ENCODE measurements around the gene MYLK. TPM values are rescaled to one million over a fixed set of nuclear protein-coding genes. Genes with fewer than 3 reads are reported as not detected.

MYLK gene
- total RNA-seq, 1 experiment from 2014 or later: 23.0 TPM

DNA sequence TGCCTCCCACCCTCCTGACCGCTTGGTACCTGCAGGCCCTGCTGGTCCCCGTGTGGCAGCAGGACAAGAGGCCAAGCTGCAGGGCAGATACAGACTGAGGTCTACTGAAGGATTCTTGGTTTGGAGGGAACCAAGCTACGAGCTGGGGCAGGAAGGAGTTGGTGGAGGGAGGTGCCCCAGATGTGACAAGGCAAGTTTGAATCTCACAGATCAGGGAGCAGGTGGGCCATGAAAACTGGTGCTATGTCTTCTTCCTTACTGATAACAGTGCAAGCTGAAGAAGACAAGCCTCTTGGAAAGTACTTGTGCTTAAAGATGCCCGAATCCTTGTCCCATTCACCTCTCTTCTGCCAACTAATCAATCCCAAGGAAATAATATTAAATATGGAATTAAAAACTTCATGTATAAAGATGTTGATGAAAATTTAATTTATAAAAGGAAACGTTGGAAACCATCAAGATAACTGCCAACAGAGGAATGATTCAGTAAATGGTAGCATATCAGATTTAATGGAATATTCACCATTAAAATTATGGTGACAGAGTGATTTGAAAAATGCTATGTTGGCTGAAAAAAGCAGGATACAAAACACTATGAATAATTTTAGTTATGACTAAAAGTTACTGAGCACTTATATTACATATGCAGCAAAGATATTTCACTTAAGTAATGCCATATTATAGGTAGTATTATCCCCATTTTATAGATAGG, 107.9 kb downstream of the MYLK start:
- ChIA-PET POLR2A (no interaction called here), CTCF (no interaction called here)
- DNase-seq: no peak
- no peak overlapping the region for H3K27ac Mint-ChIP-seq (ENCODE audit: unreplicated experiment)
- Histone ChIP-seq H3K36me3 (ENCODE audit: control insufficient read depth, insufficient read depth, low read length) (no peaks in the 10 kb centered on the region), H3K9me3 (no peaks in the 10 kb centered on the region), H3K4me1 (peaks cover 22% of the 10 kb centered on the region), H3K27me3 (replicated peaks; ENCODE audit: control insufficient read depth, insufficient read depth, low read length) (no peaks in the 10 kb centered on the region), H3K4me3 (ENCODE audit: low read depth, low read length) (no peak overlapping the region)
- no TSS peak for BruUV-seq (replicated peaks)
- no peaks in the 10 kb centered on the region for H3K36me3 Mint-ChIP-seq (ENCODE audit: insufficient read depth, unreplicated experiment)
- no peaks in the 10 kb centered on the region for H3K9me3 Mint-ChIP-seq (ENCODE audit: unreplicated experiment)
- H3K27me3 Mint-ChIP-seq (ENCODE audit: insufficient read depth, unreplicated experiment): no peaks in the 10 kb centered on the region
- intact Hi-C loops (cut with micrococcal nuclease; ENCODE audit: unreplicated experiment): no loop called here
- H3K4me1 Mint-ChIP-seq (ENCODE audit: low read depth, unreplicated experiment): peaks cover 14% of the 10 kb centered on the region
- no peak overlapping the region for H3K4me3 Mint-ChIP-seq (ENCODE audit: unreplicated experiment)
- TF ChIP-seq, protein P1, sequence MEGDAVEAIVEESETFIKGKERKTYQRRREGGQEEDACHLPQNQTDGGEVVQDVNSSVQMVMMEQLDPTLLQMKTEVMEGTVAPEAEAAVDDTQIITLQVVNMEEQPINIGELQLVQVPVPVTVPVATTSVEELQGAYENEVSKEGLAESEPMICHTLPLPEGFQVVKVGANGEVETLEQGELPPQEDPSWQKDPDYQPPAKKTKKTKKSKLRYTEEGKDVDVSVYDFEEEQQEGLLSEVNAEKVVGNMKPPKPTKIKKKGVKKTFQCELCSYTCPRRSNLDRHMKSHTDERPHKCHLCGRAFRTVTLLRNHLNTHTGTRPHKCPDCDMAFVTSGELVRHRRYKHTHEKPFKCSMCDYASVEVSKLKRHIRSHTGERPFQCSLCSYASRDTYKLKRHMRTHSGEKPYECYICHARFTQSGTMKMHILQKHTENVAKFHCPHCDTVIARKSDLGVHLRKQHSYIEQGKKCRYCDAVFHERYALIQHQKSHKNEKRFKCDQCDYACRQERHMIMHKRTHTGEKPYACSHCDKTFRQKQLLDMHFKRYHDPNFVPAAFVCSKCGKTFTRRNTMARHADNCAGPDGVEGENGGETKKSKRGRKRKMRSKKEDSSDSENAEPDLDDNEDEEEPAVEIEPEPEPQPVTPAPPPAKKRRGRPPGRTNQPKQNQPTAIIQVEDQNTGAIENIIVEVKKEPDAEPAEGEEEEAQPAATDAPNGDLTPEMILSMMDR (IDR thresholded peaks at IDR 0.05; ENCODE audit: insufficient read depth in 1 of 2, low read depth in 1 of 2, low read length in 1 of 2, severe bottlenecking in 1 of 2, unreplicated experiment in 1 of 2): no peak

DNA sequence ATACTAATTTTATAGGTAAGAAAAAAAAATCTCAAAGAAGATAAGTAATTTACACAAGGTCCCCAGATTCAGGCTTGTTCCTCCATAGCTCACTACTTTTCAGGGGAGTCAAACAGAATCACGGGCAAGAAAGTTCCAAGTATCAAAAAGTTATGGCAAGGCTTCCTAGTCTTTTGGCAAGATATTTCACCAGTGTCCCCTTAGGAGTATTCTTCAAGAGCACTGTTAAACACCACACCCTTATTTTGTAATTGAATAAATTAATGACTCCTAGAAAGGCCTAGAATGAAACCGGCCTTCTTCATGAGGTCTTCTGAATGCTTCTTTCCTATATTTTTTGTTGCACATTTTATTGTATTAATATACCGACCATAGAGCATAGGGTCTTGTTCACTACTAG, 109.7 kb downstream of the MYLK start:
- peaks cover 7% of the 10 kb centered on the region for H3K4me1 Mint-ChIP-seq (ENCODE audit: low read depth, unreplicated experiment)
- no peaks in the 10 kb centered on the region for H3K9me3 Mint-ChIP-seq (ENCODE audit: unreplicated experiment)
- no peak overlapping the region for H3K27ac Mint-ChIP-seq (ENCODE audit: unreplicated experiment)
- TF ChIP-seq, protein P1 (IDR thresholded peaks at IDR 0.05; ENCODE audit: insufficient read depth in 1 of 2, low read depth in 1 of 2, low read length in 1 of 2, severe bottlenecking in 1 of 2, unreplicated experiment in 1 of 2): no peak
- DNase-seq: no peak
- BruUV-seq (replicated peaks): no TSS peak
- peaks cover 10% of the 10 kb centered on the region; the same call in 1 of the 2 replicates for H3K4me1 ChIP-seq
- ChIA-PET CTCF (no interaction called here), POLR2A (no interaction called here)
- intact Hi-C loops (cut with micrococcal nuclease; ENCODE audit: unreplicated experiment): no loop called here
- H3K27me3 ChIP-seq (replicated peaks; ENCODE audit: control insufficient read depth, insufficient read depth, low read length): no peaks in the 10 kb centered on the region
- H3K36me3 ChIP-seq (ENCODE audit: control insufficient read depth, insufficient read depth, low read length): no peaks in the 10 kb centered on the region
- no peaks in the 10 kb centered on the region for H3K9me3 ChIP-seq
- no peak overlapping the region for H3K4me3 ChIP-seq (ENCODE audit: low read depth, low read length)
- H3K36me3 Mint-ChIP-seq (ENCODE audit: insufficient read depth, unreplicated experiment): no peaks in the 10 kb centered on the region
- H3K4me3 Mint-ChIP-seq (ENCODE audit: unreplicated experiment): no peak overlapping the region
- no peaks in the 10 kb centered on the region for H3K27me3 Mint-ChIP-seq (ENCODE audit: insufficient read depth, unreplicated experiment)

DNA sequence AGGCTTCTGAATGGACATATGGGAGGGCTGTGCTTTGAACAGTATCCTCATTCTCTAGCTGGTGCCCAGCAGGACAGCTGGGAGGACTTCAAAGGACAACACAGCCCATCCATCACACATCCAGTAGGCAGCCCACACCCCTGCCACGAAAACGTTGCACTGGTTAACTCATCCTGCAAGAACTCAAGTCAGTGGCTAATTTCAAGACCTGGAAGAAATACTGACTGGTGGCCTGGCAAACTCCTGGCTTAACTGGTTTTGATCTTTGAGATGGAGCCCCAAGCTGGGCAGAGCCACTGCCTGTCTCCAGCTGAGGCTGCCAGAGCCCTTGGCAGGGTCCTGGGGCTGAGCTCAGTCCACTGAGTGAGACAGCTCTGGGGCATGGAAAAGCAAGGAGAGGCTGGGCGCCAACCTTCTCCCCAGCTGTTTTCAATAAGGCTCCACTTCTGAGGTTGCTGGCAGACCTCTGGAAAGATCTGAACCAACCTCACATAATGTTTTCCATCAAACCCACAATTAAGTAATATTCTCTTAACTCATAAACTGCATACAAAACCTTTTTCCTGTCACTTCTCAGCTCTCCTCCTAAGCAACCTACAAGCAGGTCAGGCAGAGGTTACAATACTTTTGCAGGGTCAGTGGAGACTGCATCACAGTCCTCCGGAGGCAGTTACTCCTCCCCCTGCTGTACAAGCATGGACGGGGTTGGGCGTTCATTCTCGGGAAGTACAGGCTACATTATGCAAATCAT, 110.3 kb downstream of the MYLK start:
- no peaks in the 10 kb centered on the region for H3K27me3 ChIP-seq (replicated peaks; ENCODE audit: control insufficient read depth, insufficient read depth, low read length)
- no peaks in the 10 kb centered on the region for H3K9me3 ChIP-seq
- peaks cover 4% of the 10 kb centered on the region; the same call in 1 of the 2 replicates for H3K4me1 ChIP-seq
- Mint-ChIP-seq H3K36me3 (ENCODE audit: insufficient read depth, unreplicated experiment) (no peaks in the 10 kb centered on the region), H3K27me3 (ENCODE audit: insufficient read depth, unreplicated experiment) (no peaks in the 10 kb centered on the region), H3K27ac (ENCODE audit: unreplicated experiment) (no peak overlapping the region), H3K4me3 (ENCODE audit: unreplicated experiment) (no peak overlapping the region), H3K9me3 (ENCODE audit: unreplicated experiment) (no peaks in the 10 kb centered on the region), H3K4me1 (ENCODE audit: low read depth, unreplicated experiment) (peaks cover 9% of the 10 kb centered on the region)
- no peak overlapping the region for H3K4me3 ChIP-seq (ENCODE audit: low read depth, low read length)
- no peaks in the 10 kb centered on the region for H3K36me3 ChIP-seq (ENCODE audit: control insufficient read depth, insufficient read depth, low read length)
- ChIA-PET POLR2A (no interaction called here), CTCF (no interaction called here)
- no peak for DNase-seq
- TF ChIP-seq, protein P1 (IDR thresholded peaks at IDR 0.05; ENCODE audit: insufficient read depth in 1 of 2, low read depth in 1 of 2, low read length in 1 of 2, severe bottlenecking in 1 of 2, unreplicated experiment in 1 of 2): no peak
- BruUV-seq (replicated peaks): no TSS peak
- intact Hi-C loops (cut with micrococcal nuclease; ENCODE audit: unreplicated experiment): no loop called here

Data from Caco-2 (cell line).